GM23338 (cell line): ENCODE data around the gene ASTN1.

Experiments
- CTCF ChIP-seq, 2 experiments: fragments of 200-600 bp in 1 of 2; sonication (generic) in 1 of 2; conservative IDR thresholded peaks; 2 replicates each; pipeline versions ENCODE4 v1.5.1 to v1.6.1; 2016 to 2017; ENCODE audit warnings: antibody characterized with exemption in 2 of 2, low read depth in 2 of 2, mild to moderate bottlenecking in 2 of 2, moderate library complexity in 1 of 2
- EZH2phosphoT487 ChIP-seq: fragments of 200-600 bp; sonication (generic); IDR thresholded peaks from one replicate; pipeline ENCODE4 v1.8.1; 2018; ENCODE audit warnings: antibody characterized with exemption; ENCODE audit not compliant: unreplicated experiment

GRCh38 chr1:176987016-176987415 lies 177.5 kb downstream of the ASTN1 start:
- TF ChIP-seq CTCF (conservative IDR thresholded peaks at IDR 0.05; ENCODE audit: low read depth in 2 of 2) (no peak), EZH2phosphoT487 (no peak)
